GM21447 (cell line): ENCODE data around the gene SYNDIG1.

ENCODE experiments used
- ATAC-seq: cut with Tn5 transposase; IDR thresholded peaks from one replicate; pipeline ENCODE4 v1.9.1; 2021; ENCODE audit not compliant: unreplicated experiment

SYNDIG1 gene

DNA sequence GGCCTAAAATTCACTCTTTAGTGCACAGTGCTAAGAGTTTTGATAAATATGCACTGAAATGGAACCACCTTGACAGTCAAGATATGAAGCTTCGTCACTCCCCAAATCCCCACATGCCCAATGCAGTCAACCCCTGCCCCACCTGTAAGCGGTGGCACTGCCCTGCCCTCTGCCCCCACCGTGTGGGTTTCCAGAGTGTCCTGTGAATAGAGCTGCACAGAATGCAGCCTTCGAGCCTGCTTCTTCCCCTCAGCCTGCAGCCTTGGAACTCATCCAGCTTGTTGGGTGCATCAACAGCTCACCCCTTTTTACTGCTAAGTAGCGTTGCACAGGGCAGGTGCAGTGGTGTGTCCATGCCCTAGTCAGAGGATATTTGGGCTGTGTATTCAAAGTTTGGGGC, 216.3 kb downstream of the SYNDIG1 start:
- ATAC-seq: no peak

GRCh38 chr20:24686156-24686555, 216.7 kb downstream of the SYNDIG1 start:
- no peak for ATAC-seq

GRCh38 chr20:24690408-24690807, 221.0 kb downstream of the SYNDIG1 start:
- ATAC-seq: no peak

DNA sequence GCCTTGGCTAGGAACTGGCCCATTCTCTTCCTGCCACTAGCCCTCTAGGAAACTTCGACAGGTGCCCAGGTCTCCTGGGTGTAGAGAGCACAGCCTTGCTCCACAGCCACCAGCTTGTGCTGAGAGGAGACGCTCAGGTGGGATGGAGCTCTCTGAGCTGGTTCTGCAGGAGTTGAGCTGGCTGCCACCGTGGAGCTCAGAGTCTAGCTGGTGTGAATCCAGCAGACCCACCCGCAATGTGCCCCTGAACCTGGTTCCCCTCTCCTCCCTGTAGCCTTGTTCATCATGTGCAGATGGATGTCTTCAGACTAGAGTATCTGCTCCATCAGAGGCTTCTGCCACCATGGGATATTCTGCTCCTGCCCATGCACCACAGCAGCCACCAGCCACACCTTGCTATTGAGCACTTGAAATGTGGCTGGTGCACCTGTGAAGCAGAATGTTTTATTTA, 222.5 kb downstream of the SYNDIG1 start:
- no peak for ATAC-seq

DNA sequence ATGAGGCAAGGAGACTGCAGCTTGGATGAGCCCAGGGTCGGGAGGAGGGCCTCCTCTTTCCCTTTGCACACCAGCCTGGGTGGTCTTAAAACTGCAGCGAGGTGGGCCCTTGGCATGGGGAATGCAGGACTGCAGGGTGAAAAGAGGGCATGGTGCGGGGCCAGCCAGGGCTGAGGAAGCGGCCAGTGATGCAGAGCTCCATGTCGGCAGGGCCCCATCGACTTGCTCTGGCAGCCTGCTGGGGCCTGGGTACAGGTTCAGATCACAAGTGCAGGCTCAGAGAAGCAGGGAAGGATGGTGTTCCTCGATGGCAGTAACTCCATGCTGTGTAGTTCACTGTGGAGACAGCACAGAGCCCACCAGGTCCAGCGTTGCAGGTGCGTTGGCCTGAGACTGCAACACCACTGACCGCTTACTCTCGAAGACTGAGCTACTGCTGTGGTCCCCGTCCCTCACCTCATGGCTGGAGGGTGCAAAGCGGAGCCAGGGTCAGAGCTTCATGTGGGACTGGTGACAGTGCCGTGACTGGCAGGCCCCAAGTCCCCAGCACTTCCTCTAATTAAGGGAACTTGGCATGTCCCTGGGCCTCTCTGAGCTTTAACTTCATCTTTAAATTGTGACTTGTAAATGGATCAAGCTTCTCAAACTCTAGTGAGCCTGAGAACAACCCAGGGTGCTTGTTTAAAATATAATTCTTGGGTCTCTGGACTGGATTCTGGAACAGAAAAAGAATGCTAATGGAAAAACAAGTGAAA, 223.2 kb downstream of the SYNDIG1 start:
- ATAC-seq: no peak

DNA sequence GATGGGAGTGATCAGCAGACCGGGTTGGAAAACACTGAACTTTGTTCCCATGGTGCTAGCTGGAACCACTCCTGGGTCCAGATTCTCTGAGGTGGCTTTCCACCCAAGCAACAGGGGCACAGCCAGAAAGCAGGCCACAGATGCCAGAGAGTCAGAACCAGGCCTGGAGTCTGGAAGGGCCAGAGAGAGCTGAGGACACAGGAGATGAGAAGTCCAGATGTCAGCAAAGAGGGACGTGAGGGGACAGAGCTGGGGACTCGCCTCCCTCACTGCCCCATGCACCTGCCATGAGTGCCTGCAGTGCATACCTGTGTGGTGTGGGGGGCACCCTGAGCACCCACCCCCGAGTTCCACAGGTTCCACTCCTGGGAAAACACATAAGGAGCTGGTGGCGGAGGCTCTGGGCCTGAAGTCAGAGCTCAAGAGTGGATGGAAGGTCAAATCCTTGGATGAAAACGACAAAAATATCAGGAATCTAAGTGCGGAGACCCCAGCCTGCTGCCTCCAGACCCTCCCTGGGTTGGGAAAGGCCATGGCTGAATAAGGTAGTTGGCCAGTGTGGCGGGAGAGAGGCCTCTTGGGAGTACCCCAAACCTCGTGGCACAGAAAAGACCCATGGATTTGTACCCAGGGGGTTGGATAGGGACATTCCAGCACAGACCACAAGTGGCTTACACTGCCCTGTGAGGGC, 224.2 kb downstream of the SYNDIG1 start:
- ATAC-seq: no peak

- no peak for ATAC-seq
These were observed 224.8 kb downstream of the SYNDIG1 start for GRCh38 chr20:24694157-24694726.

- no peak for ATAC-seq
These were observed 225.5 kb downstream of the SYNDIG1 start for GRCh38 chr20:24694727-24695528.

- no peak for ATAC-seq
These were observed 226.2 kb downstream of the SYNDIG1 start for GRCh38 chr20:24695529-24696225.

DNA sequence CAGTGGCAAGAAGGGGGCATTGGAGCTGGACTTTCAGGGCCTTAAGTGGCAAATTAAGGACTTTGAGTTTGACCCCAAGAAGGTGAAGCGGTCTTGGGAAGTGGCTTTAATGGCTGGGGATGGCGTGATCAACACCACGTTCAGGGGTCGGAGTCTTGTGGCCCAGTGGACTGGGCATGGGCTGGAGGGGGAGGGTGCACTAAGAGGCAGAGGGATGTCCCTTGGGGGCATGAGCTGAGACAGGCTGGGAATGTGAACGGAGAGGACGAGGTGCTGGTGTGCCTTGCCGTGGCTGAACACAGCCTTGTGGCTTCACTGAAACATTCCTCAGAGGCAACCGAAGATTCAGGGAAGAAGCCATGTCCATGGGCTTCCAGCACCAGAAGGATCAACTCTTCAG, 227.0 kb downstream of the SYNDIG1 start:
- no peak for ATAC-seq

DNA sequence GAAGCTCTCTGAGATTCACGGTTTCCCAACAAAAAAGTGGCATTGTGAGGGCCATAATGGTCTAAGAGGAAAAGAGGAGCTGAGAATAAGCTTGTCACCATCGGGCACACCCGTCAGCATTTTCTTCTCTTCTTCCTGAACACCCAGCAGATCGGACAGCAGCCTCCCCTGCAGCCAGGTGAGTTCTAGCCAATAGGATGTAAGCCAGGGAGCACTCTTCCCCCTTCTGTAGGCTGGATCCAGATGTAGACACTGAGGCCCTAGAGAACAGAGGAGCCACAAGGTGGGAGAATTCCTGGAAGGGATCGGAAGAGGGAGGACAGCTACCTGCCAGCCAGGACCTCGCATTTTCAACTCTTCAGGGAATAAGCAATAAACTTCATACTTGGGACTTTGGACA, 228.0 kb downstream of the SYNDIG1 start:
- no peak for ATAC-seq

DNA sequence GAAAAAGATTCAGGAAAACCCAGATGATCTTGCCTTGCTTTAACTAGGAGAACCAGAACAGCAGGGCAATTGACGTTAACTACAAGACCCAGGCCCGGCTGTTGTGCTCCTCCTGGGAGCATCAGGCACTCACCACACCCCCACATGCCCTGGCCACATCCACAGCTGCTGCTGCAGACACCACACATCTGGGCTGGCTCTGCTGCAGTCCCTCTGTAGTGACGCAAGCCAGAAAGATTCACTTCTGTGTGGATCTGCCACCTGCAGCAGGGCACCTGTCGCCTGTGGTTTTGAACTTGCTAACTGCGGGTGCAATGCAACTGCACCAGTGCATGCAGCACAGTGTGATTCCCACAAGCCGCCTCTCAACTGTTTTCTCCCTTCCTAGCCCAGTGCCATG, 228.8 kb downstream of the SYNDIG1 start:
- no peak for ATAC-seq

DNA sequence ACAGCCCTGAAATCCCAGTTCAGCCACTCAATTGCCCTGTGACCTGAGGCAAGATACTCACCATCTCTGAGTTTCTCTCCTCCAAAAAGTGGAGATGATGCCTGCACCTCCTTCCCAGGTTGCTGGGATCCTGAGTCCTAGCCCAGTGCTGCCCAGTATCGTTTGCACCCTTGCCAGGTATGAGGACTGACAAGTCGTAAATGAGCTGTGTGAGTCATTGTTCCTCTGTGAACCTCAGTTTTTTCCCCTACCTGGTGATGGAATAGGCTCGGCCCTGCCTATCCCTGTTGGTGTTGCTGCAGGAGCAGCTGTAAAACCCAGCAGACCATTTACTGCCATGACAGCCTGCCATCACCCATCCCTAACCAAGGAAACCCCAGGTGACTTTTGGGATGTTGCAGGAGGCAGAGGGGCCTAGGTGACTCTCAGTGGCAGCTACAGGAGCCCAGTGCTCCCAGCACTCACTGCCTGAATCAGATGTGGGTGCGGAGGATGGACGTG, 229.3 kb downstream of the SYNDIG1 start:
- ATAC-seq: no peak

- no peak for ATAC-seq
These were observed 230.1 kb downstream of the SYNDIG1 start for GRCh38 chr20:24699321-24700165.

GRCh38 chr20:24700166-24700860, 230.9 kb downstream of the SYNDIG1 start:
- ATAC-seq: no peak

- no peak for ATAC-seq
These were observed 231.6 kb downstream of the SYNDIG1 start for GRCh38 chr20:24701027-24701426.

DNA sequence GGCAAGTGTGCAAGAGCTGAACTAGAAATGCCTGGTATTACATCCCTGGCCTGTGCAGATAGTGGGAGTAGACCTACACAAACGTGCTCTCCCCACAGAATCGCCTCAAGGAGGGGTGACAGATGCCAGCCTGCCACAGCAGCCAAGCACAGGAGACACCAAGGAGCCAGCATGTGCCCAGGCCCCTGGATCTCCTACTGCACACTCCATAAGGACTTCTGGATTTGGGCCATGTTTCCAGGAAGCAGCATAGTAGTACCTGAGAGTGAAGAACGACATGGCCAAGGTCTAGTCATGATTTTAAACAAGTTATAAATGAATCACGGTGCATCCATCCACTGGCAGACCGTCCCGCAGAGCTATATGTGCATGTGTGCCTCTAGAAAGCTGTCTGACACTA, 232.2 kb downstream of the SYNDIG1 start:
- no peak for ATAC-seq

DNA sequence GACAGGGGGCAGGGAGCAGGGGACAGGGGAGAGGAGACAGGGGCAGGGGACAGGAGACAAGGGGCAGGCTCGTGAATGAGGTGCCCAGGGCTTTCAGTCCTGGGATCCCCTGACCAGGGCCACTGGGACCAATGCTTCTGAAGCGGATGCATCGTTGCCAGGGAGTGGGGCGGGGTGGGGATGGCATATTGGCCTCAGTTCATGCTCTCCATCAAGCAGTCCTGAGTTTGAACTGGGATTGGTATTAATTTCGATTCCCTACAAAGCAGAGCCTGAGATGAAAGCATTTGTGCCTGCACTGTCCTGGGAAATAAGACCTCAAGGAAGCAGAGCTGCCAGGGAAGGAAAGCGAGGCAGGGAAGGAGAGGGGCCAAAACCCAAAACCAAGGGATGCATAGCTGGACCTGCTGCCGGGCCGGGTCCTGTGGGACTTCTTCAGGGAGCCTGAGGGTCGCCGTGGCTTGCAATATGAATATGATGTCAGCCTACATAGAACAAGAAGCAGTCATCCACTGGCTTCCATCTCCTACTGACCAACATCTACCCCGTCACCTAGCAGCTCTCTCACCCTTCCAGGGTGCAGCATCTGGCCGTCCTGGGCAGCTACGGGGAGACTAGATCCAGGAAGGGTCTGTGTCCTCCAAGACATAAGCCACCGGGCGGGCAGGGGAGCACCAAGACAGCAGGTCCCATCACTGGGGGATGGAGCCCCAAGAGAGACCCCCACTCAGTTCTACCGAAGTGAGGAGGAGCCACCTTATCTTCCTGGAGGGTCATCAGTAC, 233.3 kb downstream of the SYNDIG1 start:
- no peak for ATAC-seq
